Cardiac fibroblast (primary cell): ENCODE results near the gene BAZ1A.
"Not testable (repeated sequence)": the region's sequence is repeated elsewhere in the genome, so short reads cannot be mapped to it uniquely, and the experiment has no call there.

Experiments used
- DNase-seq, 2 donors: peaks; one replicate each; pipeline versions ENCODE4 v3.0.0 to v3.0.0-alpha.2; 2010; ENCODE audit warnings: low read depth in 2 of 2
- H3K4me3 ChIP-seq, 2 donors: replicated peaks in 1 of 2; 1 replicate in 1 of 2; 2 replicates in 1 of 2; pipeline ENCODE4 v1.5.1; 2011; ENCODE audit warnings: low read depth in 2 of 2, low read length in 2 of 2, mild to moderate bottlenecking in 2 of 2, moderate library complexity in 1 of 2
- TF ChIP-seq, protein P1 (sequence below): IDR thresholded peaks from one replicate; pipeline ENCODE4 v1.5.1; 2011; ENCODE audit warnings: low read depth, mild to moderate bottlenecking, low read length, inconsistent platforms

The BAZ1A gene

DNA sequence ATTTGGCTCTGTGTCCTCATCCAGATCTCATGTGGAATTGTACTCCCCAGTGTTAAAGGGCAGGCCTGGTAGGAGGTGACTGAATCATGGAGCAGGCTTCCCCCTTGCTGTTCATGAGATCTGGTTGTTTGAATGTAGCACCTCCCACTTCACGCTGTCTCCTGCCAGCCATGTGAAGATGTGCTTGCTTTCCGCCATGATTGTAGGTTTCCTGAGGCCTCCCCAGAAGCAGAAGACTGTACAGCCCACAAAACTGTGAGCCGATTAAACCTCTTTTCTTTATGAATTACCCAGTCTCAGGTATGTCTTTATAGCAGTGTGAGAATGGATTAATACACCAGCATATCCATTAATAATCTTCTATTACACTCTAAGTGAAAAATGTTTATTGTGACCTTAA is 70.2 kb downstream of the BAZ1A start:
- TF ChIP-seq, protein P1, sequence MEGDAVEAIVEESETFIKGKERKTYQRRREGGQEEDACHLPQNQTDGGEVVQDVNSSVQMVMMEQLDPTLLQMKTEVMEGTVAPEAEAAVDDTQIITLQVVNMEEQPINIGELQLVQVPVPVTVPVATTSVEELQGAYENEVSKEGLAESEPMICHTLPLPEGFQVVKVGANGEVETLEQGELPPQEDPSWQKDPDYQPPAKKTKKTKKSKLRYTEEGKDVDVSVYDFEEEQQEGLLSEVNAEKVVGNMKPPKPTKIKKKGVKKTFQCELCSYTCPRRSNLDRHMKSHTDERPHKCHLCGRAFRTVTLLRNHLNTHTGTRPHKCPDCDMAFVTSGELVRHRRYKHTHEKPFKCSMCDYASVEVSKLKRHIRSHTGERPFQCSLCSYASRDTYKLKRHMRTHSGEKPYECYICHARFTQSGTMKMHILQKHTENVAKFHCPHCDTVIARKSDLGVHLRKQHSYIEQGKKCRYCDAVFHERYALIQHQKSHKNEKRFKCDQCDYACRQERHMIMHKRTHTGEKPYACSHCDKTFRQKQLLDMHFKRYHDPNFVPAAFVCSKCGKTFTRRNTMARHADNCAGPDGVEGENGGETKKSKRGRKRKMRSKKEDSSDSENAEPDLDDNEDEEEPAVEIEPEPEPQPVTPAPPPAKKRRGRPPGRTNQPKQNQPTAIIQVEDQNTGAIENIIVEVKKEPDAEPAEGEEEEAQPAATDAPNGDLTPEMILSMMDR: no peak
- DNase-seq: no peak

DNA sequence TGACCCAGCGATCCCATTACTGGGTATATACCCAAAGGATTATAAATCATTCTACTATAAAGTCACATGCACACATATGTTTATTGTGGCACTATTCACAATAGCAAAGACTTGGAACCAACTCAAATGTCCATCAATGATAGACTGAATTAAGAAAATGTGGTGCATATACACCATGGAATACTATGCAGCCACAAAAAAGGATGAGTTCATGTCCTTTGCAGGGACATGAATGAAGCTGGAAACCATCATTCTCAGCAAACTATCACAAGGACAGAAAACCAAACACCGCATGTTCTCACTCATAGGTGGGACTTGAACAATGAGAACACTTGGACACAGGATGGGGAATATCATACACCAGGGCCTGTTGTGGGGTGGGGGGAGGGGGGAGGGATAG is 76.3 kb downstream of the BAZ1A start:
- not testable (repeated sequence) for DNase-seq, H3K4me3 ChIP-seq

More for the DNA sequence above, 70.2 kb downstream of the BAZ1A start:
- H3K4me3 ChIP-seq: no peak overlapping the region

DNA sequence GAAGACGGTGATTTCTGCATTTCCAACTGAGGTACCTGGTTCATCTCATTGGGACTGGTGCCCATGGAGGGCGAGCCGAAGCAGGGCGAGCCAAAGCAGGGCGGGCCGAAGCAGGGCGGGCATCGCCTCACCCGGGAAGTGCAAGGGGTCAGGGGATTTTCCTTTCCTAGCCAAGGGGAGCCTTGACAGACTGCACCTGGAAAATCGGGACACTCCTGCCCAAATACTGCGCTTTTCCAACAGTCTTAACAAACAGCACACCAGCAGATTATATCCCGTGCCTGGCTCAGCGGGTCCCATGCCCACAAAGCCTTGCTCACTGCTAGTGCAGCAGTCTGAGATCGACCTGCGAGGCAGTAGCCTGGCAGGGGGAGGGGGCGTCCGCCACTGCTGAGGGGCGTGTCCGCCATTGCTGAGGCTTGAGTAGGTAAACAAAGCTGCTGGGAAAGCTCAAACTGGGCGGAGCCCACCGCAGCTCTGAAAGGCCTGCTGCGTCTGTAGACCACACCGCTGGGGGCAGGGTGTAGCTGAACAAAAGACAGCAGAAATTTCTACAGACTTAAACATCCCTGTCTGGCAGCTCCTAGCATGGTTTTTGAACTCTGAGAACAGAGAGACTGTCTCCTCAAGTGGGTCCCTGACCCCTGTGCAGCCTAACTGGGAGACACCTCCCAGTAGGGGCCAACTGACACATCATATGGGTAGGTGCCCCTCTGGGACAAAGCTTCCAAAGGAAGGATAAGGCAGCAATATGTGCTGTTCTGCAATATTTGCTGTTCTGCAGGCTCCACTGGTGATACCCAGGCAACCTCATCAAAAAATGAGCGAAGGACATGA is 77.2 kb downstream of the BAZ1A start:
- TF ChIP-seq, protein P1: no peak
- DNase-seq: no peak
- H3K4me3 ChIP-seq: no peak overlapping the region

DNA sequence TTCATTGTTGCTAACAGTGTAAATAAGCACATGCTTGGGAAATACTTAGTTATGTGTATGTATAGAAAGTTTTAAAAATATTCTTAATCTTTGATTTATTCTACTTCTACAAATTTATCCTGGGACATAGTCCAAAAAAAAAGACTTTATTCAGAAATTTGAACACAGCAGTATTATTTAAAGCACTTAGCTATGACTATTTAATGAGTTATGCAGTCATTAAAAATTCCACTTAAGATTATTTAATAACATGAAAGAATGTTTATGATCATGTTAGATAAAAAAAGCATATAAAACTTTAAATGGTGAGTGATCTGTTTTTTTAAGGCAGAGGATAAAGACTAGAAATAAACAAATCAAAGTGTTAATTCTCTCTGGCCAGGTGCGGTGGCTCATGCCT is 78.3 kb downstream of the BAZ1A start:
- no peak for DNase-seq
- TF ChIP-seq, protein P1: no peak
- H3K4me3 ChIP-seq: no peak overlapping the region

DNA sequence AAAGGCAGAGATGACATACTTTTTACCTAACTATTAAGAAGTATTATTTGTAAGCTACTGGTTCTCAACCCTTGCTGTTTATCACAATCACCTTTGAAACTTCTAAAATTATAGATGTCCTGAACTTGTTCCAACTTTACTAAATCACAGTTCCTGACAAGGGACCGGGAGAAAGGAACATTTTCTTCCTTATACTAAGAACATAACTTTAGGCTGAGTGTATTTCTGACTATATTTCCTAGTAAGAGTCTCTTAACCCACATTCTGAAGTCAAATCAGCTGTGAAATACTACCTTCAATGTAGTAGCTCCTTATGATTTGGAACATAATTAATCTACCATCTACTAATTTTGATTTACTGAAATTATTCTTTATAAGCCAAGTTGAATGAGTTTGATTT is 80.2 kb downstream of the BAZ1A start:
- DNase-seq: peak in 1 of 2 donors; percentile 49
- no peak overlapping the region for H3K4me3 ChIP-seq
- TF ChIP-seq, protein P1: no peak

DNA sequence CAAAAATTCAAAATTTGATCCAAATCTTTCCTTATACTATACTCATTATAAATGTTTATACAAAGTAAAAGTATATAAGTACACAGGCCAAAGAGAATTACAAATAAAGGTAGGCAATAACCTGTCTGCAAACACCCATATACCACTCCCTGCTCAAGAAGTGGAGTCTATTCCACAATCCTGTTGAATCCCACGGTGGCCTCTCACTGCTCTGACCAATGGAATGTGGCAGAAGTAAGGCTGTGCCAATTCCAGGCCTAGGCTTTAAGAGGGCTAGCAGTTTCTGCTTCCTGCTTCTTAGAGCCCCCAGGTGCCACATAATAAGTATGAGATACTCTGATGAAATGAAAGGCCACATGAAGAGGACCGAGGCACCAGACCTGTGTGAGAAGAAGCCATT is 80.9 kb downstream of the BAZ1A start:
- H3K4me3 ChIP-seq: no peak overlapping the region
- TF ChIP-seq, protein P1: no peak
- DNase-seq: peak; percentile 22 to 37

DNA sequence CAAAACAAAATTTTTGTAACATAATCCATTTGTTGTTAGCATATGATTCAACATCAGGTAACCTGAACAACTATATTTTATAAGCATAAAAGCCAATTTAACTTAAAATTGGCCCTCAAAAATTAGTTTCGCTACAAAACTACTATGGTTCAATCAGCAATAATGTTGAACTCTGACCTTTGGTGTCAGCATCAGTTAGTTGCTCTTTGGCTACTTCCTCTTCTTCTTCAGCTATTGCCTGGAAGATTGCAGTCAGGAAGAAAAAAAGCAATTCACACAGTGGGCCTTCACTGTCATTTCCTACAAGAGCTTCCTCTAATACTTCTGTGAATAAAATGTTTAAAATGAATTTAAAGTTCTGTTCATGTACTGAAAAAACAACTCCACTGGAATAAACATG is 82.6 kb downstream of the BAZ1A start:
- no peak for DNase-seq
- H3K4me3 ChIP-seq: no peak overlapping the region
- TF ChIP-seq, protein P1: no peak
